NCI-H2171 treated with DMSO at 0.1 percent for 48 hours (cell line): ENCODE data around the gene CUL1.

Experiments
- DNase-seq: peaks from one replicate; lab custom pipeline; 2025; lab: John Stamatoyannopoulos, UW

The CUL1 gene

GRCh38 chr7:148718431-148718830 lies 19.7 kb downstream of the CUL1 start:
- DNase-seq, result no peak

- no peak for DNase-seq
These were observed 21.1 kb downstream of the CUL1 start for GRCh38 chr7:148719753-148720152.

- DNase-seq, result no peak
These were observed 21.8 kb downstream of the CUL1 start for GRCh38 chr7:148720472-148720871.

- DNase-seq, result no peak
These were observed 22.7 kb downstream of the CUL1 start for GRCh38 chr7:148721390-148721789.

GRCh38 chr7:148722340-148723165 lies 23.9 kb downstream of the CUL1 start:
- DNase-seq, result peak; percentile 45

- no peak for DNase-seq
These were observed 24.5 kb downstream of the CUL1 start for GRCh38 chr7:148723166-148723559.

GRCh38 chr7:148723846-148724245 lies 25.1 kb downstream of the CUL1 start:
- no peak for DNase-seq

GRCh38 chr7:148726385-148726784 lies 27.7 kb downstream of the CUL1 start:
- DNase-seq, result no peak

GRCh38 chr7:148727501-148728278 lies 29.0 kb downstream of the CUL1 start:
- no peak for DNase-seq

GRCh38 chr7:148729984-148730733 lies 31.5 kb downstream of the CUL1 start:
- no peak for DNase-seq

GRCh38 chr7:148732862-148733261 lies 34.2 kb downstream of the CUL1 start:
- DNase-seq, result no peak

- DNase-seq, result no peak
These were observed 34.8 kb downstream of the CUL1 start for GRCh38 chr7:148733496-148733895.

GRCh38 chr7:148735141-148735540 lies 36.4 kb downstream of the CUL1 start:
- no peak for DNase-seq

- no peak for DNase-seq
These were observed 37.3 kb downstream of the CUL1 start for GRCh38 chr7:148735967-148736366.

GRCh38 chr7:148738737-148739535 lies 40.2 kb downstream of the CUL1 start:
- no peak for DNase-seq

GRCh38 chr7:148746135-148746534 lies 47.4 kb downstream of the CUL1 start:
- no peak for DNase-seq

GRCh38 chr7:148747274-148747673 lies 48.6 kb downstream of the CUL1 start:
- no peak for DNase-seq

GRCh38 chr7:148750442-148751355 lies 52.0 kb downstream of the CUL1 start:
- DNase-seq, result no peak

GRCh38 chr7:148753224-148753623 lies 54.5 kb downstream of the CUL1 start:
- DNase-seq, result no peak

- DNase-seq, result no peak
These were observed 56.2 kb downstream of the CUL1 start for GRCh38 chr7:148754912-148755311.
